Heart right ventricle (tissue), 16 donors: ENCODE results near the gene NECAB3. TPM values are rescaled to one million over a fixed set of nuclear protein-coding genes. Genes with fewer than 3 reads are reported as not detected.
"Not testable (repeated sequence)": the region's sequence is repeated elsewhere in the genome, so short reads cannot be mapped to it uniquely, and the experiment has no call there.

Experiments used
- ATAC-seq, 8 donors: fragments of 200-7000 bp; cut with Tn5 transposase; one replicate each; pipeline ENCODE4 v1.9.1; 2020; ENCODE audit warnings: mild to moderate bottlenecking in 8 of 8, moderate library complexity in 8 of 8, moderate number of reproducible peaks in 1 of 8
- DNase-seq, 2 donors: peaks; one replicate each; pipeline ENCODE4 v3.0.0-alpha.2; 2020
- H3K27ac ChIP-seq, 10 donors: fragments of 200-600 bp; sonication (generic) in 2 of 10; one replicate each; pipeline versions ENCODE4 v1.5.0 to v1.8.0; 2020 to 2022; ENCODE audit warnings: mild to moderate bottlenecking in 3 of 10
- H3K27me3 ChIP-seq, 7 donors: fragments of 200-600 bp; one replicate each; pipeline ENCODE4 v1.8.0; 2021 to 2022; ENCODE audit warnings: mild to moderate bottlenecking in 2 of 7
- H3K36me3 ChIP-seq, 9 donors: fragments of 200-600 bp; sonication (generic) in 1 of 9; one replicate each; pipeline versions ENCODE4 v1.5.0 to v1.8.0; 2020 to 2022; ENCODE audit warnings: mild to moderate bottlenecking in 2 of 9
- H3K4me1 ChIP-seq, 9 donors: fragments of 200-600 bp; sonication (generic) in 1 of 9; one replicate each; pipeline versions ENCODE4 v1.5.0 to v1.8.0; 2020 to 2022; ENCODE audit warnings: mild to moderate bottlenecking in 4 of 9
- H3K4me3 ChIP-seq, 10 donors: fragments of 200-600 bp; sonication (generic) in 2 of 10; one replicate each; pipeline versions ENCODE4 v1.5.0 to v1.8.0; 2020 to 2022; ENCODE audit warnings: mild to moderate bottlenecking in 7 of 10, moderate library complexity in 2 of 10
- H3K9me3 ChIP-seq, 11 donors: fragments of 200-600 bp in 10 of 11; sonication (generic) in 2 of 11; one replicate each; pipeline versions ENCODE4 v1.5.0 to v1.8.0; 2013 to 2022; ENCODE audit warnings: mild to moderate bottlenecking in 2 of 11, control low read depth in 1 of 11, moderate library complexity in 1 of 11
- CTCF ChIP-seq, 9 donors: fragments of 200-600 bp; sonication (generic) in 2 of 9; IDR thresholded peaks; one replicate each; pipeline versions ENCODE4 v1.5.0 to v1.8.0; 2021 to 2022; ENCODE audit warnings: antibody characterized with exemption in 9 of 9, mild to moderate bottlenecking in 5 of 9, moderate library complexity in 1 of 9
- WGBS, 2 donors: extraction: QIAGEN DNeasy Blood & Tissue Kit; methylation state at CpG; one replicate each; pipeline ENCODE4 v1.1.7; 2013; ENCODE audit warnings: inconsistent platforms in 1 of 2; 5-methylcytosine and 5-hydroxymethylcytosine counted together
- intact Hi-C, 10 donors: fragments of 100-400 bp; cut with DNase I; formaldehyde crosslinking; loops; one replicate each; pipeline versions ENCODE4 v1.11.1 to v1.14.2; 2022
- polyA plus RNA-seq, 2 donors: library from polyadenylated mRNA; stranded (reverse); fragments of 200-250 nt; gene quantifications; one replicate each; pipeline ENCODE4 v1.2.3, GENCODE V29; 2013
- total RNA-seq, 10 donors: library from RNA; stranded (reverse); fragmentation: NEBNext Ultra II Directional in 3 of 10; extraction: Animal tissue kit (Norgen Biotek cat#: 25700) in 3 of 10; gene quantifications; one replicate each; pipeline versions ENCODE4 v1.2.1 to v1.2.4, GENCODE V29; 2021 to 2023
- donor health status: Arrhythmogenic right ventricular cardiomyopathy.
- donor health status: ischemic (EF 13 %, LVEDD 7.1; RV severe dilation, severe dysfunction).
- donor health status: healthy with polysubstance abuse.
- donor health status: DM: no; HTN: yes; CAD: no.
- donor health status: DM: no; HTN: no; CAD: no.
- donor health status: ischemic (EF 25% LVEDD 6.9; RV normal size, moderate dysfunction).
- donor health status: ischemic (EF 25% LVEDD 5.7; RV mildly dilated, moderate dysfunction).
- donor health status: healthy.
- donor health status: DM: yes; HTN: yes; CAD: no.
- donor health status: Ischemic cardiomyopathy.
- donor health status: ischemic (EF 35%, LVEDD 5.7; RV mildly dilated, moderate dysfunction).
- donor health status: nonischemic (EF 11% LVEDD 7.7; RV severe dilation, severe dysfunction).
- donor health status: DM: yes; HTN: yes; CAD: no.
- donor health status: PGD.
- donor health status: ischemic (EF 29% LVEDD 5.4; RV normal size, mild dysfunction).
- donor health status: nonischemic (EF 23%, LVEDD 6.1; RV moderate dilation, normal function).

The NECAB3 gene
- total and polyA plus RNA-seq, 12 donors, result 36.6 to 92.8 (median 77.2) TPM

GRCh38 chr20:33635341-33635740 lies 38.9 kb downstream of the NECAB3 start:
- no peak for TF ChIP-seq CTCF (IDR thresholded peaks at IDR 0.05)
- peaks cover under 1 to 100% (median 31%) of the 10 kb centered on the region in 9 donors for H3K36me3 ChIP-seq

GRCh38 chr20:33631910-33632309 lies 42.3 kb downstream of the NECAB3 start:
- H3K36me3 ChIP-seq, result peaks cover 0 to 100% (median 34%) of the 10 kb centered on the region in 9 donors
- not testable (repeated sequence) for H3K27ac ChIP-seq
- 82 to 89% methylated on average over 4 of the region's 4 CpGs for WGBS, 2 donors

More at GRCh38 chr20:33635341-33635740, 38.9 kb downstream of the NECAB3 start:
- peaks cover 0 to 4% (median 0%) of the 10 kb centered on the region in 9 donors for H3K4me1 ChIP-seq
- H3K9me3 ChIP-seq, result no peaks in the 10 kb centered on the region
- ATAC-seq, result no peak
- H3K27me3 ChIP-seq, result no peaks in the 10 kb centered on the region
- H3K27ac ChIP-seq, result no peak overlapping the region
- WGBS, 2 donors, result 95 to 99% methylated on average over 3 of the region's 3 CpGs
- no peak overlapping the region for H3K4me3 ChIP-seq
- DNase-seq, result no peak
- intact Hi-C loops, result no loop called here

DNA sequence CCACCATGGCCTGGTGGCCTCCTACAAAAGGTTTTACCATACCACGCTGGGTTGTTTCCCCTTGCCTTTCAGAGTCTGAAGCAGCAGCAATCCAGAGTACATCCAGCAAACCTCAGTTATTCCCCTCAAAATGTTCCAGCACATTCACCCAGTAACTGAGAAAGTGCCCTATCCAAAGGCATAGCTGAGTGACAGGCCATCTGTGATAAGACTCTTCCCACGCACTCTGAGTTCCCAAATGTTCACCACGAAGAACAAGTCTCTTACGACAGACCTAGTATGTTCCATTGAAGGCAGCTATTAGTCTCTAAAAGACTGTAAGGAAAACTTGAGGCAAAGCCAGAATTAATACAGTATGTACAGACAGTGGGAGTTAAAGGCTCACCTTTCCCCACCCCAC lies 43.7 kb downstream of the NECAB3 start:
- peaks cover 0 to 100% (median 29%) of the 10 kb centered on the region in 9 donors for H3K36me3 ChIP-seq
- 75 to 76% methylated on average over 4 of the region's 4 CpGs for WGBS, 2 donors

More at GRCh38 chr20:33631910-33632309, 42.3 kb downstream of the NECAB3 start:
- H3K4me1 ChIP-seq, DNase-seq, ATAC-seq, H3K4me3 ChIP-seq, H3K27me3 ChIP-seq, H3K9me3 ChIP-seq, intact Hi-C loops: not testable (repeated sequence)

DNA sequence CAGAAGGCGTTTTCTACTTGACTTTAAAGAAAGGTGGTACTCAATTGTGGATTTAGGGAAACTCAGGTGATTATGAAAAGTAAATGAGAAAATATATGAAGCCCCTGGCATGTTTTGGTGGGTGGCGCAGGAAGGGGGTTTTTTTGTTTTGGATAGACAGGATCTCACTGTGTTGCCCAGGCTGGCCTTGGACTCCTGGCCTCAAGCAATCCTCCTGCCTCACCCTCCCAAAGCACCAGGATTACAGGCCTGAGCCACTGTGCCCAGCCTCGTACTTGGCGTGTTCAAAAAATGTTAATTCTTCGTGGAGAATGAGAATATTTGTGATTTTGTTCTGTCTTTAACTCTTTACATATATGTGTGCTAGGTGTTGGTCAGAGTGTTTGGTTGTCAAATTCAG lies 44.2 kb downstream of the NECAB3 start:
- Histone ChIP-seq H3K27me3 (no peaks in the 10 kb centered on the region), H3K27ac (no peak overlapping the region), H3K4me3 (no peak overlapping the region), H3K9me3 (no peaks in the 10 kb centered on the region), H3K4me1 (no peaks in the 10 kb centered on the region), H3K36me3 (peaks cover 0 to 100% (median 35%) of the 10 kb centered on the region in 9 donors)
- TF ChIP-seq CTCF (IDR thresholded peaks at IDR 0.05), result no peak
- no peak for ATAC-seq
- intact Hi-C loops, result no loop called here
- no peak for DNase-seq
- WGBS, 2 donors, result 93 to 94% methylated on average over 5 of the region's 5 CpGs

More for the DNA sequence above, 43.7 kb downstream of the NECAB3 start:
- no peaks in the 10 kb centered on the region for H3K4me1 ChIP-seq
- H3K4me3 ChIP-seq, result no peak overlapping the region
- no peaks in the 10 kb centered on the region for H3K27me3 ChIP-seq
- TF ChIP-seq CTCF (IDR thresholded peaks at IDR 0.05), result no peak
- no peak for DNase-seq
- H3K9me3 ChIP-seq, result no peaks in the 10 kb centered on the region
- no peak for ATAC-seq
- H3K27ac ChIP-seq, result no peak overlapping the region
- intact Hi-C loops, result no loop called here

- H3K27me3 ChIP-seq, result no peaks in the 10 kb centered on the region
- 94 to 96% methylated on average over 10 of the region's 10 CpGs for WGBS, 2 donors
- H3K27ac ChIP-seq, result no peak overlapping the region
- H3K36me3 ChIP-seq, result peaks cover 0 to 100% (median 38%) of the 10 kb centered on the region in 9 donors
- DNase-seq (no peak), ATAC-seq (no peak)
- TF ChIP-seq CTCF (IDR thresholded peaks at IDR 0.05), result no peak
- intact Hi-C loops, result no loop called here
- no peak overlapping the region for H3K4me3 ChIP-seq
- no peaks in the 10 kb centered on the region for H3K4me1 ChIP-seq
- H3K9me3 ChIP-seq, result no peaks in the 10 kb centered on the region
Measured at GRCh38 chr20:33629533-33629932, 44.7 kb downstream of the NECAB3 start.
